Eye (tissue), 1 donor: ENCODE measurements around the gene FXYD3.

ENCODE experiments used
- DNase-seq: peaks from one replicate; pipeline ENCODE4 v3.0.0-alpha.2; 2015

The FXYD3 gene

GRCh38 chr19:35115177-35115951, at the start of gene FXYD3:
Gene FXYD3 (plus strand): TSS chr19:35115823. CDS start chr19:35119377, 3,554 bp downstream.
- DNase-seq: peak; percentile 90

- DNase-seq: no peak
Measured at GRCh38 chr19:35066121-35066520, 49.5 kb upstream of the FXYD3 start.

DNA sequence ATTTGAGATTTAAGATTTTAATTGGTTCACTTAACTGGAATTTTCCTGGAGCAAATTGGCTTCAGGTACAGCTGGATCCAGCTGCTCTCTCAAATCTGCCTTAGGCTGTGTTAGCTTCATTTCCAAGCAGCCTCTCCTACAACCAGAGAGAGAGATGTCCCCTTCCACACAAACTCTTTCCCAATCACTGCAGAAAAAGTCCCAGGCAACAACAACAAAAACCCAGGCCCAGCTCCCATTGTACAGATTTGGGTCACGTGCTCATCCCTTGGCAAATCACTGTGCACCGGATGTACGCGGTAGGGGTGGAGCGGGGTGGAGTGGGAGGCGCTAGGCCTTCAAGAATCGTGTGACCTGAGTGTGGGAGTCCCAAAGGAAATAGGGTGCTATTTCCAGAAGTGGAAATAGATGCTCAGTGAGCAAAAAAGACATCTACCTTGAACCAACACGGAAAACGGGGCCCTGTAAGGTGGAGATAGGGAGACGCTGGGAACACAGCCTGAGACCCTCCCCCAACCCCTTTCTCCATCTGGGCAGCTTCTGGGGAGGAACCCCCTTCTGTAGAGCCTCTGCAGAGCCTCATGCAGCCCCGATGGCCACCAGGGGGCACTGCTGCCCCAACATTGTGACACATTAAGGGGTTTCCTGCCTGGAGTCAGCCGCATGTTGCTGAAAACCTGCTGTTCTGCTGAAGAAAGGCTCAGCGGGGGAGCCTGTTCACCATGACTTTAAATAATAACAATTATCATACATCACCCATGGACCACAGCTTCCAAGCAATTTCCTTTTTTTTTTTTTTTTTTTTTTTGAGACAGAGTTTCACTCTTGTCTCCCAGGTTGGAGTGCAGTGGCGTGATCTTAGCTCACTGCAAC, 48.7 kb upstream of the FXYD3 start:
- peak; percentile 94 for DNase-seq

GRCh38 chr19:35068941-35069634, 46.5 kb upstream of the FXYD3 start:
- DNase-seq: no peak

DNA sequence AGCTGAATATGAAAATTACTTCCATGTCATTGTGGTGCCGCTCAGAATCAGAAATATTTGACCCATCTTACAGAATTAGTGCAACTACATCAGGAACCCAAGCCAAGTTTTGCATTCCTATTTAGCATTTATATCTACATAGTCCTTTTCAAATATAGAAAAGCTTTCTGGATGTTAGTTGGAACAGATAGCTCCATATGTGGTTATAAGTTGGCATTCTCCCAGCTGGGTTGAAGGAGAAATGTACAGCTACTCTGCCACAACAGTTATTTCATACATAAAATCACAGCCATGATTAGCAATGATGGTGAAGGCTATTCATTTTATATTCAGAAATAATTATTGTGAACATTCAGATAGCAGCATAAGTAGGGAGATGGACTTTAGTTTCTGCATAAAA, 45.9 kb upstream of the FXYD3 start:
- DNase-seq: peak; percentile 36

DNA sequence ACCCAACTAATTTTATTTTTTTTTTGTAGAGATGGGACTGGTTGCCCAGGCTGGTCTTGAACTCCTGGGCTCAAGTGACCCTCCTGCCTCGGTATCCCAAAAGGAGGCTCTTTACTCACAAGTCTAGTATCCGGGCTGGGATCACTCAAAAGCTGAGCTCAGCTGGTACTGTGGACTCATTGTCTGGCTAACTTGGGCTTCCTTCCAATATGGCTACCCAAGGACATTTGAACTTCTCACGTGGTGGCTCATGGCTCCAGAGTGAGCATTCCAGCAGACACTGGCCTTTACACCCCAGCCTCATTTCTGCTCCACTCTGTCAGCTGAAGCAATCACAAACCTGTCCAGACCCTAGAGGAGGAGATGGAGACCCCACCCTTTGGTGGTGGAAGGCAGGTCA, 45.2 kb upstream of the FXYD3 start:
- no peak for DNase-seq

DNA sequence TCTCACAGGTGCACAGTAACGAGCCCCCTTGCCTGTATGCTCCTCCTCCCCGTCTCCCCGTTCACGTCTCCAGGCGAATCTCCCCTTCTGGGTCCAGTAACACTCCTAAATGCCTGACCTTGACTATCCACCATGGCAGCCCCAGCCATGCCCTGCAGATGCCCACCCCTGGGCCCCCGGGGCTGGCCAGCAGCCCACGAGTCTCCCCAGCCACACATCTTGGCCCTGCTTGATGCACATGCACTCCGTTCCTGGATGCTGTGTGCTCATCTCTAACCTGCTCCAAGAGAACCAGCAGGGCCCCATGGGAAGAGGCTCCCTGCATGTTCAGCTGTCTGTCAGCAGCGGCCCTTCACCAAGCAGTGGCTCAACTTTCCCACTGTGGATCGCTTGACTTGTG, 42.1 kb upstream of the FXYD3 start:
- DNase-seq: no peak

DNA sequence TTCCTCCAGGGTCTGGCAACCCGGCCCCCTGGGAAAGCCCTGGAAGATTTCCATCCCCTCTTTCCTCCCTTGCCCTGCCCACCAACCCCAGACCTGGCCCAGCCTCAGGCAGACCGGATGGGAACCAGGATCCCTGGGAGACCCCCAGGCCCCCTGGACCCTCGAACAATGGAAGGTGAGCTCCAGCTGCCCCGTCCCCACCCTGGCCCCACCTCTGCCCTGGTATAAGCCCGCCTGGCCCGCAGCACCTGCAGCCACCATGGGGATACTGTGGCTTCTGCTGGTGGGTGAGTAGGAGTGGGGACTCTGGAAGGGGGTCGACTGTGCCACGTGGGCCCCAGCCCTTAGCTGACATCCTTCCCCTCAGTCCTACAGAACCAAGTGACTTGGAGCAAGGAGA, 41.7 kb upstream of the FXYD3 start:
- no peak for DNase-seq

GRCh38 chr19:35074426-35075201, 41.0 kb upstream of the FXYD3 start:
- no peak for DNase-seq

DNA sequence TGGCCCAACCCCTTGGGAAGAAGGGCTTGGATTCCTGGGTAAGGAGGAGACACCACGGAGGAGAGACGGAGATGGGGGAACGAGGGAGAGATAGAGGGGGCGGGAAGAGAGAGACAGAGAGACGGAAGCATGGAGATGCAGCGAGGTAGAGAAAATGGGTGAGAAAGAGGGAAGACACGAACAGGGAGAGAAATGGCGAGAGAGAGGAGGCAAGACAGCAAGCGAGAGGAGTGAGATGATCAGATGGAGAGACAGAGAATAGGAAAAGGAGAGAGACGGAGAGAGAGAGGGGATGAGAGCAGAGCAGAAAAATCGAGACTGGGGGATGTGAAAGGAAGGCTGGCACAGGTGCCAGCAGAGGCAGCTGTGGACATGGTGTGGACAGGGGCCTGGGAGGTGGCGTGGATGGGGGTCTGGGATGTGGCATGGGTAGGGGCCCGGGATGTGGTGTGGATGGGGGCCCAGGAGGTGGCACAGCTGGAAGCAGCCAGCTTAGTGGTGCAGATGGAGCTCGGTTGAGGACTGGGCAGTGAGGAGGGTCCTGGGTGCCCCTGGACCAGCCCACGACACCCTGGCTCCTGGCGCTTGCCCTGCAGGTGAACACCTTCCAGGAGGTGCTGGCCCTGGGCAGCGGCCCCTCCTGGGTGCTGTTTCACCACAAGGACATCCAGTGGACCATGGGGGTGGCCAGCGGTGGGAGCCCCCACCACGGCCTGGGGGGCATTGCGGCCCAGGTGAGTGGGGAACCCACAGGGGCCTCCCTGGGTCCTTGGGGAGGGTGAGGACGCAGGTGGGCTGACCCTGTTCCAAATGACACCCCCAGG, 40.2 kb upstream of the FXYD3 start:
- no peak for DNase-seq

GRCh38 chr19:35076026-35076370, 39.6 kb upstream of the FXYD3 start:
- no peak for DNase-seq

- no peak for DNase-seq
Measured at GRCh38 chr19:35076657-35077056, 39.0 kb upstream of the FXYD3 start.

DNA sequence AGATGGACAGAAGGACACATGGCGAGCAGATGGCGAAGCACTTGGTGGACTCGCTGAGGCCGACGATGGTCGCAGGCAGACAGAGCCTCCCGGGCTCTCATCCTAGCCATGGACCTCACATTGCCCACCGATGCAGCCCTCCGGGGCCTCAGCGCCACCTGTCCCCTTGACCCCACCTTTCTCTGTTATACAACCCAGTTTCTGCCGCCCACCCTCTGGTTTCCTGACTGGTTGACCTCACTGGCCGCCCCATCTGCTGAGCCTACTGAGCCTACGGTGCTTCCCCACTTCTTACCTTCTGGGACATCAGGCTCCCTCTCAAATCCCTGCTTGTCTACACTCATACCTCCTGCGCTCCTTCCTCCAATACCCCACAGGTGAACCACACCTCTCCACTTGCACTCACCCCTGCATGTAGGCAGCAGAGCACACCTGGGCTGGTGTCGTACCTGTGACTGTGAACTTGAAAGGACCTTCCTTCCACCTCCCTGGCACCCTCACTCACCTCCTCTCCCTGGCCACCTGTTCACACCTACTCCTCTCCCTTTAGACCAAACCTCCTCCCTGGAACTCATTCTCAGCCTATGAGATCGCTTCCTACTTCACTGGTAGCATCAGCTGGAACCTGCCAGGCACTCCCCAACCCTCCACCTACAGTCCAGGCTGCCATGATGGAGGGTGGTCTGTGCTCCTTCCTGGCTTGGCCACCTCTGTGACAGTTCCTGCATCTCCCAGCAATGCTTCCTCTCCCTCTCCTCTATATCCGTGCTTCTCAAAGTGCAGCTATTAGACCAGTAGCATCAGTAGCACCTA, 38.0 kb upstream of the FXYD3 start:
- no peak for DNase-seq

DNA sequence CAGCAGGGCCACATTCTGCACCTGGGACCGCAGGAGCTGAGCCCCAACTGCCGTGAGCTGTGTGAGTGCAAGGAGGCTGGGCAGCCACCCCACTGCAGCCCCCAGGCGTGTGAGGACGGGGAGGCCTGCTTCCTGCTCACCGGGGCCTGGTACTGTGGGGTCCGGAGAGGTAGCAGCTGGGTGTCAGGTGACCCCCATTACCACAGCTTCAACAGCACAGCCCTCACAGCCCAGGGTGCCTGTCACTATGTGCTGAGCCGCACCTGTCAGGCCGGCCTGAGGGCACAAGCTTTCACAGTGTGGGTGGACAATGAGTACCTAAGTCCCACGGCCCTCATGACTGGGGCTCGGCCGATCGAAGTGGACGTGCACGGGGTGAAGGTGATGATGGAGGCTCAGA, 35.8 kb upstream of the FXYD3 start:
- no peak for DNase-seq

DNA sequence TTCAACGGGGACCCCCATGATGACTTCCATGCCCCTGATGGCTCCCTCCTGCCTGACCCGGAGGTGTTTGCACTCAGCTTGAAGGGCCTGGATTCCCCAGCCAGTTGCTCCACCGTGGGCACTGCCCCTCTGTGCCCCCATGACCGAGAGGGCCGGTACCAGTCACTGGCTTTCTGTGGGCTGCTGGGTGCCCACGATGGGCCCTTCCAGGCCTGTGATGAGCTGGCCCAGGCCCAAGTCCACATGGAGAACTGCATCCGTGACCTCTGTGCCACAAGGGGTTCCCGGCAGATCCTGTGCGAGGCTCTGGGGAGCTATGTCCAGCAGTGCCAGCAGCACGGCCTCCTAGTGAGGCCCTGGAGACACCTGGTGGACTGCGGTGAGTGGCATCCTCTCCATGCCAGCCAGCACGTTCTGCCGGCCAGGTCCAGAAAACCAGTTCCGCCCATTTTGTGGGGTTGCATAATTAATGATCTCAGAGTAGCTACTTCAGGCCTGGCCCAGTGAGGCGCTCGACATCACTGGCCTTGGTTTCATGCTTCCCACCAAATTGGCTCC, 34.9 kb upstream of the FXYD3 start:
- no peak for DNase-seq

DNA sequence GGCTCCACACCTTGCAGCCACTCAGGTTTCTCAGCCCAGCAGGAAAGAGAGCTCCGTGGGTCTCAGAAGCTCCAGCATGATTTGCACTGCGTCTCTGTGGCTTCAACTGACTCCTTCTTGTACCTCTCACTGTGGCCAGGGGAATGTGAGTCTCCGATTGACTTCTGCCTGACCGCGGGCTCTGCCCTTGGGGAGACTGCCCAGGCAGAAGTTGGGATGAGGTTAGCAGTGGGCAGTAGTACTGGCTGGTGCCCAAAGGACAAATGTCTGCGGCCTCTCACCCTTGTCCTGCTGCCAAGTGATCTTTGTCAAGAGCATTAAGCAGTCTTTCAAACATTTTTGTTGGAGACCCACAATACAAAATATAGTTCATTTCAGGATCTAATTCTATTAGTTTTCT, 34.4 kb upstream of the FXYD3 start:
- DNase-seq: no peak

DNA sequence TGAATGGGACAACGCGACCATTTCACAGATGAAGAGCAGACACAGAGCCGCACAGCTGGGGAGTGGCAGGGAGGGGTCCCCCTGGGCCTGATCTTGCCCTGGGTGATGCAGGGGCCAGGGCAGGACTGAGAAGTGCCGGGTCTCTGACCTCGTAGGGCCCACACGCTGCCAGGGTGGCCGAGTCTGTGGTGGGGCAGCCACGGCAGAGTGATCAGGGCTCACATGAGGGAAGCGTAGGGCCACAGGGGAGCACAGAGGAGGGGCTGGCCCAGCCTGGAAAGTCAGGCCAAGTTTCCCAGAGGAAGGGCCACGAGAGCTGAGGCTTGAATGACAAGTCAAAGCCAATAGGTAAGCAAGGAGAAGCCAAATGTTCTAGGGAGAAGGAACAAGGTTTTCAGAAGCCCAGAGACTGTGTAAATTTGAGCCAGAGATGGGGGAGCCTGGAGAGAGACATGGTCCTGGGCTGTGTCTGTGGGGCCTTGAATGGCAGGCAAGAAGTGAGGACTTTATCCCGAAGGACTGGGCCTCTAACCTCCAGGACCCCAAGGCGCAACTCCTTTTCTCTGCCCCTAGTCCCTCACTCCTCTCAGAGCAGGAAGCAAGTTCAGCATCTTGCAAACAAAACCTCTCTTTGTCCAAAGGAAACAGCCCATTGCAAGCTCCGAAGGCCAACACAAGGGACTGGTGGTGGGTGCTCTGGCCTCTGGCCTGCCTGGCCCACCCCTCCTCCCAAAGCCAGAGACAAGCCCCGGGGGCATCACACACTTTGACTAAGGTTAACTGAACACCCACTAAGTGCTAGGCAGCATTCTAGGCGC, 31.7 kb upstream of the FXYD3 start:
- DNase-seq: no peak

DNA sequence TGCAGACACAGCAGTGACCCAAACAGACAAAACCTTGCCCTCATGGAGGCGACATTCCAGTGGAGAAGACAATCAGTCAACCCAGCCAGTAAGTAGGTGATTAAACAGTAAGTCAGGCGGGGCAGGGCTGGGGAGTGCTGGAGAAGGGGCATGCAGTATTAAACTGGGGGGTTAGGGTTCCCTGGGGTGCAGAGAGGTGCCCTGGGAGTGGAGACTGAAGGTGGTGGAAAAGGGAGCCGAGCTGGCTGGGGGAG, 31.2 kb upstream of the FXYD3 start:
- no peak for DNase-seq

- DNase-seq: no peak
Measured at GRCh38 chr19:35085947-35086346, 29.7 kb upstream of the FXYD3 start.

GRCh38 chr19:35086455-35086854, 29.2 kb upstream of the FXYD3 start:
- DNase-seq: no peak
